ENCODE results near the gene FAM131A.

Gene FAM131A

DNA sequence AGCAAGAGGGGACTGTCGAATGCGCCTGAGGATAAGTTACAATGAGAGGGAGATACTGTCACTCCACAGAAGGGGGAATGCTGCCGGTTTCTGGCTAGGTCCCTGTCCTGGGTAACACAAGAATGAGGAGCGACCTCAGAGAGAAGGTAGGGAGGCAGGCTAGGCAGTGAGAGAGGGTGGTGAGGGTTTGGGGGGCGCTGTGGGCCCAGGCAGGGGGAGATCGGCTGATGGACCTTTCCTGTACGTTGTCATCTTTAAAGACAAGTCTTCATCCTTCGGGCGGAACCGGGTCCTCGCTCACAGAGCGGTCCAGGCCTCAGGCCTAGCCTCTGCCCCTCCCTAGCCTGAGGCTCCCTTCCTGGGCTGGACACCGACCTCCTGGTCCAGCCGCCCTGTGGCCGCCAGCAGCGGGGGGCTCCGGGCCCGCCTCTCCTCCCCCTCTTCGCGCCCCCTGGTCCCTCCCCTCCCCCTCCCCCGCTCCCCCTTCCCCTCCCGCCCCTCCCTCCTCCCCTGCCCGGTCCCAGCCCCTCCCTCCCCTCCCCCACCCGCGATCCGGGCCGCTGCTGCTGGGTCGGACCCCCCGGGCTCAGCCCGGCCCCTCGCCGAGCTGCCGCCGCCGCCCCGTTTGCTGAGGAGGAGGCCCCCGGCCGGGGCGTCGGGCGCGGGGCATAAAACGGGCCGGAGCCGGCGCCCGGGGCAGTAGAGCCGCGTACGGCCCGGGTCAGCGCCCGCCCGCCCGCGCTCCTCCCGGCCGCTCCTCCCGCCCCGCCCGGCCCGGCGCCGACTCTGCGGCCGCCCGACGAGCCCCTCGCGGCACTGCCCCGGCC lies 42.2 kb downstream of the FAM131A start, which contains the start of gene CHRD:
CHRD (plus strand) TSS at position 697 of the 827 bp plus-strand sequence. CDS start 265 bp downstream, outside the sequence.
- no peak for DNase-seq

- DNase-seq = peak in 1 of 2 experiments; percentile 40
Observed at GRCh38 chr3:184380185-184380626, 42.8 kb downstream of the FAM131A start.

- no peak for DNase-seq
Observed at GRCh38 chr3:184380627-184381260, 43.3 kb downstream of the FAM131A start.

- no peak for DNase-seq
Observed at GRCh38 chr3:184381261-184382224, 44.1 kb downstream of the FAM131A start.

DNA sequence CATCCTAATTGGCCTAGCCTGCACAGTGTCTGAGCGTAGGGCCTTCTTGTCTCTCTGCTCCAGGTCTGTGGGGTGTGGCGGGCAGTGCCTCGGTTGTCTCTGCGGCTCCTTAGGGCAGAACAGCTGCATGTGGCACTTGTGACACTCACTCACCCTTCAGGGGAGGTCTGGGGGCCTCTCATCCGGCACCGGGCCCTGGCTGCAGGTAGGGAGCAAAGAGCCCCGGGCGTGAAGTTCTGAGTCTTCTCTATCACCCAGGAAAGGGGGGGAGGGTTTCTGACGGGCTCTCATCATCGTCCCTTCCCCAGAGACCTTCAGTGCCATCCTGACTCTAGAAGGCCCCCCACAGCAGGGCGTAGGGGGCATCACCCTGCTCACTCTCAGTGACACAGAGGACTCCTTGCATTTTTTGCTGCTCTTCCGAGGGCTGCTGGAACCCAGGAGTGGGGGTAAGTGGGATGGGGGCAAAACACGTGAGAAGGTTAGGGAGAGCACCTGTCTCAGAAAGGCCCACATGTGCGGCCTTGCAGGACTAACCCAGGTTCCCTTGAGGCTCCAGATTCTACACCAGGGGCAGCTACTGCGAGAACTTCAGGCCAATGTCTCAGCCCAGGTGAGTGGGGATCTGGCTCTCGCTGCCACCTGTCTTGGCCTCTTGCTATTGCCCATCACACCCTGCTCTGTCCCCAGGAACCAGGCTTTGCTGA lies 45.1 kb downstream of the FAM131A start:
- DNase-seq = no peak

GRCh38 chr3:184383033-184383740 lies 45.8 kb downstream of the FAM131A start:
- no peak for DNase-seq

DNA sequence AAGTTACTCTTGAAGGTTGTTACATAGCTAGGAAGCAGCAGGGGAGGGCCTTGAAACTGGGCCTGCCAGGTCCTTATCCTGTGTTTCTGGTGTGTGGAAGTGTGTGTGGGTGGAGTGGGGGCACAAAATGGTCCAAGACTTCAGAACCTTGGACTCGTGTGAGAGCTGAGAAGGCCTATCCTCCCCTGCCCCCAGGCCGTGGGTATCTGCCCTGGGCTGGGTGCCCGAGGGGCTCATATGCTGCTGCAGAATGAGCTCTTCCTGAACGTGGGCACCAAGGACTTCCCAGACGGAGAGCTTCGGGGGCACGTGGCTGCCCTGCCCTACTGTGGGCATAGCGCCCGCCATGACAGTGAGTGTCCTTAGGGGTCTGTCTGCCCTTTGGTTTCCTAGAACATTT lies 46.9 kb downstream of the FAM131A start:
- no peak for DNase-seq

DNA sequence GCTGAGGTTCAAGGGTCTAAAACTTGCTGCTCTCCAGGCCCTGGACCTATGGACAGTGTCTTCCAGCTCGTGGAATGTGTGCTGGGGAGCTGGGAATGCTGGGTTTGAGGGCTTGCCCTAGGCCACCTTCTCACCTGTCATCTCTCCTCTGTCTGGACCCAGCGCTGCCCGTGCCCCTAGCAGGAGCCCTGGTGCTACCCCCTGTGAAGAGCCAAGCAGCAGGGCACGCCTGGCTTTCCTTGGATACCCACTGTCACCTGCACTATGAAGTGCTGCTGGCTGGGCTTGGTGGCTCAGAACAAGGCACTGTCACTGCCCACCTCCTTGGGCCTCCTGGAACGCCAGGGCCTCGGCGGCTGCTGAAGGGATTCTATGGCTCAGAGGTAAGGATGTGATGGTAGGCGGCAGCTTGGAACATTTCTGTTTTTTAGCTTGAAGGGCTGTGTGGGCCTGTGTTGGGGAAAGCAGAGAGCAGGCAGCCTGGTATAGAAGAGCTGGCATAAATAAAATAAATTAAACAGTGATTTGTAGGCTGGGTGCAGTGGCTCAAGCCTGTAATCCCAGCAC lies 47.5 kb downstream of the FAM131A start:
- DNase-seq = no peak

- DNase-seq = no peak
Observed at GRCh38 chr3:184386047-184386806, 48.8 kb downstream of the FAM131A start.

- DNase-seq = no peak
Observed at GRCh38 chr3:184387174-184387714, 49.8 kb downstream of the FAM131A start.

DNA sequence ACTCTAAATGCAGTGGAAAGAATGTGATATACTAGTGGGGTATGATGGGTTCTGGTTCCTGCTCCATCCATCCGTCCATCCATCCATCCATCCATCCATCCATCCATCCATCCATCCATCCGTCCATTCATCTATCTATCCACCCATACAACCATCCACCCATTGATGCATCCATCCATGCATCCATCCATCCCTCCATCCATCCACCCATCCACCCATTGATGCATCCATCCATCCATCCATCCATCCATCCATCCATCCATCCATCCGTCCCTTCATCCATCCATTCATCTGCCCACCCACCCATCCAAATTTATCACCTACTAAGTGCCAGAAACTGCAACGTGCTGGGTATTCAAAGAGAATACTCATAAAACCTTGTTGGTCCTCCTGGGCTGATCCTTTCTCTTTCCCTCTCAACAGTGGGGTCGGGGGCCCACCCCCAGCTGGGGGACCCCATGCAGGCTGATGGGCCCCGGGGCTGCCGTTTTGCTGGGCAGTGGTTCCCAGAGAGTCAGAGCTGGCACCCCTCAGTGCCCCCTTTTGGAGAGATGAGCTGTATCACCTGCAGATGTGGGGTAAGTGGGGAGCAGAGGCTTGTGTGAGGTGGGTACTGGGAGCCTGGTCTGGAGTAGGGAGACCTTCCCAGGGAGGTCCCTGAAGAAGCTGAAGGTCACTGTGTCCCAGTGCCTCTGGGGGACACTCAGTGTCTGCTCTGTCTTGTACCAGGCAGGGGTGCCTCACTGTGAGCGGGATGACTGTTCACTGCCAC lies 51.0 kb downstream of the FAM131A start:
- no peak for DNase-seq

GRCh38 chr3:184388936-184389230 lies 51.5 kb downstream of the FAM131A start:
- DNase-seq = no peak

DNA sequence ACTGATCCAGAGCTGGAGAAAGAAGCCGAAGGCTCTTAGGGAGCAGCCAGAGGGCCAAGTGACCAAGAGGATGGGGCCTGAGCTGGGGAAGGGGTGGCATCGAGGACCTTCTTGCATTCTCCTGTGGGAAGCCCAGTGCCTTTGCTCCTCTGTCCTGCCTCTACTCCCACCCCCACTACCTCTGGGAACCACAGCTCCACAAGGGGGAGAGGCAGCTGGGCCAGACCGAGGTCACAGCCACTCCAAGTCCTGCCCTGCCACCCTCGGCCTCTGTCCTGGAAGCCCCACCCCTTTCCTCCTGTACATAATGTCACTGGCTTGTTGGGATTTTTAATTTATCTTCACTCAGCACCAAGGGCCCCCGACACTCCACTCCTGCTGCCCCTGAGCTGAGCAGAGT lies 52.0 kb downstream of the FAM131A start:
- DNase-seq = no peak

- no peak for DNase-seq
Observed at GRCh38 chr3:184389935-184390528, 52.6 kb downstream of the FAM131A start.

- DNase-seq = no peak
Observed at GRCh38 chr3:184391266-184391665, 53.9 kb downstream of the FAM131A start.

DNA sequence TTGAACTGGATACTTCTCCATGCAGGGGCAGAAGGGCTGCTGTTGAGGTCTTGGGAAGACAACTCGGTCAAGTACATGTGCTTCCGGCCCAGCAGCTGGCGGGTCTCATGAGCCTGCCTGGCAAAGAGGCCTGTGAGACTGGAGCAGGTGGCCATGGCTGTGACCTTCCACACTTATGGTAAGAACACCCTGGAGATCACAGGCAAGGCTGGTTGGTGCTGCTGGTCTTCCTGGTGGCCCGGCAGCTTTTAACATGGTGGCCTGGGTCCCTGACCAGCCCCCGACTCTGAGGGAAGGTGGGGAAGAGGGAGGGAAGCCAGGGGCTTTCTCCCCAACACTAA lies 57.9 kb downstream of the FAM131A start:
- DNase-seq = no peak
